G401.6 (cell line): Measurements from ENCODE around the gene PUS1.

ENCODE experiments used
- FAIRE-seq: peaks from 2 replicates; lab custom pipeline; 2012; peaks lifted over from hg19 to GRCh38; lab: Jason Lieb, UNC

The PUS1 gene

GRCh38 chr12:131902332-131903241 is 26.5 kb upstream of the PUS1 start:
- FAIRE-seq, result no peak

- FAIRE-seq, result no peak
These were observed 25.5 kb upstream of the PUS1 start for GRCh38 chr12:131903270-131904255.

- no peak for FAIRE-seq
These were observed 24.7 kb upstream of the PUS1 start for GRCh38 chr12:131904346-131904745.

DNA sequence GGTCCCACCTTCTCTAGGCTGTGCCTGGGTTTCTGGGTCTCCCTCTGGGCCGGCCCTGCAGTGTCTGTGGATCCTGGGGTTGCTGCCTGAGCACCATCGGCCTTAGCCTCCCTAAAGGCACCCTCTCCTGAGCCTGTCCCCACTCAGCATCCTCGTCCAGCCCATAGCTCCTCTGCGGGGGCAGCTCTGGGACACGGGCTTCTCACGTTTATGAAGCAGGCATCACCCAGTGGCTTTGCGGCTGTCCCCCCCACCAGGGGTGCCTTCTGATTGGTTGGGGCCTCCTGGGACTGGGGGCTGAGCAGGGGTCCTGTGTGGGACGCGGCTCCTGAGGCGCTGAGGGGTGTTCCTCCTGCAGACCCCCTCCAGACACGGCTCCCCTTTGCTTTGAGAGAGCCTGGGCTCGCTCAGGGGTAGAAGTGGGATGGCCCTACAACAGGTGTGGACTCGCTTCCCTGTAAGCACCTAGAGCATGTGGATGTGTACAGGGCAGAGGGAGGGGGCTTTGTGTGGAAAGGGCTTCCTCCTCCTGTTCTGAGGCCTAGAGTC is 23.9 kb upstream of the PUS1 start:
- no peak for FAIRE-seq

- no peak for FAIRE-seq
These were observed 23.4 kb upstream of the PUS1 start for GRCh38 chr12:131905630-131906091.

DNA sequence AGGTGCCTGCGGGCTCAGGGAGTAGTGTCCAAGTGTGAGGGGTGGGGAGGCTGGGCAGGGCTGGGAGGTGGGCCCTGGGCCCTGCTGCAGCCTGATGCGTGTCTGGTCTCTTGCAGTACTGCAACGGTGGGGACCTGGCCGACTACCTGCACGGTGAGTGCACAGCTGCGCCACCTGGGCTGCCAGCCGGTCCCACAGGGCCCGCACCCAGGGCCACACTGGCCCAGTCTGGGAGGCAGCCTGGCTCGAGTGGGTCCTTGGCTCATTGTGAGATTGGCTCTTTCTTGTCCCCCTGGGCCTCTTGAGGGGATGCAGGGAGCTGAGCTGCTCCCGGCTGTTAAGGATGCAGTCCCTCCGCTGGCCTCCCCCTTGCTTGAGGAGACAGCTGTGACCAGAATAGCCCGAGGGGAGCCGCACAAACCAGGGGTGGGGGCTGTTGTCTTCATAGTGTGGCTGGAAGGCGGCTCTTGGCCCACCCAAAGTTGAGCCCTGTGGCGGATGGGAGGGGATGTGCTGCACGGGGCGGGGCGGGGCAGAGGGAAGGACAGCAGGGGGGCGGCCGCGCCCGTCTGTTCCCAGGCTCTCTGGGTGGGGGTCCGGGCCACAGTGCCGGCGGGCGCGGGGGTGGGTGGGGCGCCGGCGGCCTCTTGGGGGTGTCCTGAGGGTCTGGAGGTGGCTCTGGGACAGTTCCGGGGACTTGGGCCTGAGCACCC is 21.5 kb upstream of the PUS1 start:
- FAIRE-seq, result no peak

GRCh38 chr12:131908092-131909080 is 20.7 kb upstream of the PUS1 start:
- FAIRE-seq, result no peak

GRCh38 chr12:131909081-131909751 is 19.9 kb upstream of the PUS1 start:
- FAIRE-seq, result no peak

GRCh38 chr12:131909752-131910219 is 19.3 kb upstream of the PUS1 start:
- FAIRE-seq, result no peak

DNA sequence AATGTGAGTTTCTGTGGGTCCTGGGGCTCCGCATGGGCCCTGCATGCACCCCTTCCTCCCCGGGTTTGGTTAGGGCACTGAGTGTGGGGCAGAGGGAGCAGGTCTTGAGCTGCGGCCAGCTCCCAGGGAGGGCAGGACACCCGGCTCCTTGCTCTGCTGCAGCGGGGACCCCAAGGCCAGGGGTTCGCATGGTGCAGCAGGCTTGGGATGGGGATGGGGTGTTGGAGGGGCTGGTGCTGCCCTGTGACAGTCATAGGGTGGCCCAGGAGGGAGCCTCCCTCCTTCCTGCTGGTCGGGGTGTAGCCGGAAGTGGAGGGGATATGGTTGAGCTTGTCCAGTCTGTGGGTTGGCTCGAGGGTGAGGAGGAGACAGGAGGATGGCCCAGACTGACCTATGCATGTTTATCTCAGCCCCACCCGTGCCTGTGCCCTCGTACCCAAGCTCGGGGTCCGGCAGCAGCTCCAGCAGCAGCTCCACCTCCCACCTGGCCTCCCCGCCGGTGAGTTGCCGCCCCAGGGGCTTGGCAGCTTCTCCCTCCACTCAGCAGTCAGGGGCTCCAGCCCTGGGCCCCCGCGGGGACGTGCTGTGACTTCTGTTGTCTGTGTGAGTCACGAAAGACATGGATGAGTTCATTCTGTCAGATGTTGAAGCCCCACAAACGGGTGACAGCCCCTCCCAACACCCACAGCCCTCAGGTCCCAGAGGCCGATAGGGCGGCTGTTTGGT is 18.6 kb upstream of the PUS1 start:
- no peak for FAIRE-seq

DNA sequence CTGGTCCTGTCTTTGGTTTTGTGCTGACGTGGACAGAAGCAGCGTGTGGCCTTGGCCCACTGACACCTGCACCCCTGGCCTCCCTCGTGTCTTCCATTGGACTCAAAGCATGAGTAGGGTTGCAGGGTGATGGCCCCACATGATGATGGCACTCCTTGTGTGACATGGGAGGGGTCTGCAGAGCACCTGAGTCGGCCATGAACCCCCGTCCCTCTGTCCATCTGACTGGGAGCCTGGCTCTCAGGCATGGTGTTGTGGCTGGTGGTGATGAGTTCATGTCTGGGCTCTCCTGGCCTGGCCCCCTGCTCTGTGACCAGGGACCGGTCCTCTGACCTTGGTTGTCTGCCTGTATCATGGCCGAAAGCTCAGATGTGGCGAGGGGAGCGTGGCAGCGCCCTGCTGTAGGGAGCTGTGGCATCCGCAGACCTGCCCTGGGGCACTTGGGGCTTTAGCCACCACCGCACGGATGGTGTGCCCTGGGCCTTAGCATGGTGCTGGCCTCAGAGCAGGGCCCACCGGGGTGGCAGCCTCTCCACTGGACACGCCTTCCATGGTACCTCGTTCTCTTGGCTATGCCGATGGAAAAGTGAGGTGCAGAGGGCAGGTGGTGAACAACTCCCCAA is 17.9 kb upstream of the PUS1 start:
- FAIRE-seq, result no peak

- no peak for FAIRE-seq
These were observed 17.1 kb upstream of the PUS1 start for GRCh38 chr12:131911851-131912477.

GRCh38 chr12:131912518-131913274 is 16.4 kb upstream of the PUS1 start:
- no peak for FAIRE-seq

GRCh38 chr12:131913666-131914065 is 15.4 kb upstream of the PUS1 start:
- FAIRE-seq, result no peak

- no peak for FAIRE-seq
These were observed 14.8 kb upstream of the PUS1 start for GRCh38 chr12:131914179-131914702.

DNA sequence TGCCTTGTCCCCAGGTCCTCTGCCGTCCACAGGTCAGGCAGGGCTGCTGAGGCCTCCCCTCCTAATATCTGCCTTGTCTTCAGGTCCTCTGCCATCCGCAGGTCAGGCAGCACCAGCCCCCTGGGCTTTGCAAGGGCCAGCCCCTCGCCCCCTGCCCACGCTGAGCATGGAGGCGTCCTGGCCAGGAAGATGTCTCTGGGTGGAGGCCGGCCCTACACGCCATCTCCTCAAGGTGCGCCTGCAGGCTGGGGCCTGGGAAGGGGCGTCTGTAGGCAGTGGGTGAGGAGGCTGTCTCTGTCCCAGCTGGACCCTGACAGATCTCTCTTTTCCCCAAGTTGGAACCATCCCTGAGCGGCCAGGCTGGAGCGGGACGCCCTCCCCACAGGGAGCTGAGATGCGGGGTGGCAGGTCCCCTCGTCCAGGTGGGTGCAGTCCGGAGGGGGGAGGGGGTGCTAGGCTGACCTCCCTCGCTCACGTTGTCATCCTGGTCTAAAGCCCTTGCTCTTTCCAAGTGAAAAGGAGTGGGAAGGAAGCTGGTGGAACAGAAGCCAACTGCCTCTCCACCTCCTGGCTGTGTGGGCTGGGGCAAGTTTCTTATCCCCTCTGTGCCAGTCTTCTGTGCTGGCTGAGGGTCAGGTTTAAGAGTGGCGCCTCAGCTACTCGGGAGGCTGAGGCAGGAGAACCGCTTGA is 13.9 kb upstream of the PUS1 start:
- no peak for FAIRE-seq

DNA sequence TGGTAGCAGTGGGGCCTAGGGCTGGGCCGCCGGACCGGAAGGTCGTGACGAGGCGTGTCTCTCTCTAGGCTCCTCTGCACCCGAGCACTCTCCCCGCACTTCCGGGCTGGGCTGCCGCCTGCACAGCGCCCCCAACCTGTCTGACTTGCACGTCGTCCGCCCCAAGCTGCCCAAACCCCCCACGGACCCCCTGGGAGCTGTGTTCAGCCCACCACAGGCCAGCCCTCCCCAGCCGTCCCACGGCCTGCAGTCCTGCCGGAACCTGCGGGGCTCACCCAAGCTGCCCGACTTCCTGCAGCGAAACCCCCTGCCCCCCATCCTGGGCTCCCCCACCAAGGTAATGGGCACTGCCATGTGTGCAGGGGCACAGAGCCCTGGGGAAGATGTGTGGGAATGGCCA is 13.3 kb upstream of the PUS1 start:
- no peak for FAIRE-seq
